Measurements from ENCODE around the gene MRAP. TPM values are rescaled to one million over a fixed set of nuclear protein-coding genes. Genes with fewer than 3 reads are reported as not detected.

MRAP gene
- total RNA-seq, 1 donor: not detected

GRCh38 chr21:32329331-32329730 lies 30.7 kb downstream of the MRAP start:
- DNase-seq (ENCODE audit: low read depth): peak; percentile 81
- no peak for TF ChIP-seq CTCF (IDR thresholded peaks at IDR 0.05; ENCODE audit: insufficient read depth, low read length)
- H3K4me3 ChIP-seq (ENCODE audit: low read depth, low read length): no peak overlapping the region

GRCh38 chr21:32329776-32330175 lies 31.1 kb downstream of the MRAP start:
- no peak for TF ChIP-seq CTCF (IDR thresholded peaks at IDR 0.05; ENCODE audit: insufficient read depth, low read length)
- no peak for DNase-seq (ENCODE audit: low read depth)
- no peak overlapping the region for H3K4me3 ChIP-seq (ENCODE audit: low read depth, low read length)

- no peak overlapping the region for H3K4me3 ChIP-seq (ENCODE audit: low read depth, low read length)
- DNase-seq (ENCODE audit: low read depth): no peak
These were observed 32.2 kb downstream of the MRAP start for GRCh38 chr21:32330784-32331311.

GRCh38 chr21:32331444-32332305 lies 33.0 kb downstream of the MRAP start:
- no peak for TF ChIP-seq CTCF (IDR thresholded peaks at IDR 0.05; ENCODE audit: insufficient read depth, low read length)

More at GRCh38 chr21:32330784-32331311, 32.2 kb downstream of the MRAP start:
- no peak for TF ChIP-seq CTCF (IDR thresholded peaks at IDR 0.05; ENCODE audit: insufficient read depth, low read length)

GRCh38 chr21:32332463-32332951 lies 33.9 kb downstream of the MRAP start:
- no peak for DNase-seq (ENCODE audit: low read depth)
- TF ChIP-seq CTCF (IDR thresholded peaks at IDR 0.05; ENCODE audit: insufficient read depth, low read length): no peak
- no peak overlapping the region for H3K4me3 ChIP-seq (ENCODE audit: low read depth, low read length)

More at GRCh38 chr21:32331444-32332305, 33.0 kb downstream of the MRAP start:
- no peak overlapping the region for H3K4me3 ChIP-seq (ENCODE audit: low read depth, low read length)
- no peak for DNase-seq (ENCODE audit: low read depth)

- no peak for DNase-seq (ENCODE audit: low read depth)
- no peak for TF ChIP-seq CTCF (IDR thresholded peaks at IDR 0.05; ENCODE audit: insufficient read depth, low read length)
- no peak overlapping the region for H3K4me3 ChIP-seq (ENCODE audit: low read depth, low read length)
These were observed 35.5 kb downstream of the MRAP start for GRCh38 chr21:32333953-32334673.
